K562 (cell line): ENCODE results near the gene ZNF335. TPM values are rescaled to one million over a fixed set of nuclear protein-coding genes. Genes with fewer than 3 reads are reported as not detected.

Experiments used
- BRCA1 ChIP-seq, 2 experiments: fragments of 450-650 bp in 1 of 2; sonication (generic) in 1 of 2; formaldehyde crosslinking in 1 of 2; IDR thresholded peaks; 2 replicates each; pipeline versions ENCODE4 v1.5.0 to v1.6.1; 2017 to 2020; ENCODE audit warnings: mild to moderate bottlenecking in 1 of 2, missing genetic modification reagents in 1 of 2
- ETV6 ChIP-seq, 3 experiments: fragments of 150-350 bp in 1 of 3; sonication (generic) in 1 of 3; formaldehyde crosslinking in 1 of 3; IDR thresholded peaks; 2 replicates each; pipeline versions ENCODE4 v1.6.1 to v1.8.0; 2014 to 2022; ENCODE audit warnings: borderline replicate concordance in 2 of 3, low read depth in 2 of 3, antibody characterized with exemption in 1 of 3, low read length in 1 of 3, mild to moderate bottlenecking in 1 of 3, missing genetic modification reagents in 1 of 3
- NFATC3 ChIP-seq: fragments of 450-650 bp; IDR thresholded peaks from 2 replicates; pipeline ENCODE4 v1.6.1; 2017; ENCODE audit warnings: mild to moderate bottlenecking
- PHF20 ChIP-seq: fragments of 450-650 bp; IDR thresholded peaks from 2 replicates; pipeline ENCODE4 v1.6.1; 2018; ENCODE audit not compliant: partially characterized antibody
- POLR3A ChIP-seq: IDR thresholded peaks from 2 replicates; pipeline ENCODE4 v1.6.1; 2011; ENCODE audit warnings: borderline replicate concordance, mild to moderate bottlenecking, moderate library complexity; ENCODE audit not compliant: insufficient read length, insufficient read depth; ENCODE audit errors: extremely low read depth
- PTRF ChIP-seq: fragments of 450-650 bp; IDR thresholded peaks from 2 replicates; pipeline ENCODE4 v1.6.1; 2016; ENCODE audit warnings: mild to moderate bottlenecking, missing genetic modification characterization, missing compliant biosample characterization
- ZKSCAN3 ChIP-seq: fragments of 250-450 bp; sonication (Bioruptor Pico); IDR thresholded peaks from 2 replicates; pipeline ENCODE4 v1.4.0; 2020
- ZNF24 ChIP-seq: fragments of 450-650 bp; IDR thresholded peaks from 2 replicates; pipeline ENCODE4 v1.6.1; 2016
- ZNF551 ChIP-seq: fragments of 250-450 bp; sonication (Bioruptor Pico); IDR thresholded peaks from 2 replicates; pipeline ENCODE4 v1.5.0; 2021; ENCODE audit warnings: mild to moderate bottlenecking, moderate library complexity
- ZNF655 ChIP-seq: fragments of 250-450 bp; sonication (Bioruptor Pico); IDR thresholded peaks from 2 replicates; pipeline ENCODE4 v1.5.0; 2021
- polyA plus RNA-seq, 8 experiments: library from polyadenylated mRNA; depleted of rRNA in 4 of 8; stranded (reverse) in 5 of 8; unstranded in 3 of 8; fragments of >200 nt; fragmentation: Nextera tagmentation in 2 of 8; fragmentation: Illumina TruSeq in 1 of 8; extraction: Ambion mirVana in 2 of 8; extraction: Trizol in 1 of 8; gene quantifications; 2 replicates each; pipeline versions ENCODE4 v1.2.1 to v1.2.3, GENCODE V29; 2011 to 2014; ENCODE audit warnings: inconsistent platforms in 1 of 8, missing spikeins in 1 of 8
- total RNA-seq, 7 experiments: library from RNA; depleted of rRNA in 6 of 7; stranded (reverse); fragments of >200 nt in 6 of 7; fragmentation: Illumina TruSeq in 2 of 7; extraction: Trizol in 2 of 7; gene quantifications; 2 replicates each; pipeline versions ENCODE4 v1.2.1 to v1.2.3, GENCODE V29; 2011 to 2021; ENCODE audit warnings: low replicate concordance in 1 of 7
- TF ChIP-seq, protein P1 (sequence below): fragments of 200-800 bp; sonication (Bioruptor generic); IDR thresholded peaks from 2 replicates; pipeline ENCODE4 v1.6.1; 2017; ENCODE audit warnings: missing genetic modification characterization, missing compliant biosample characterization
- TF ChIP-seq, protein P2 (sequence below): fragments of 450-650 bp; IDR thresholded peaks from 2 replicates; pipeline ENCODE4 v1.6.1; 2018; ENCODE audit warnings: mild to moderate bottlenecking, low read depth; ENCODE audit not compliant: partially characterized antibody

ZNF335 gene
- total and polyA plus RNA-seq, 9 of the 15 experiments (the other 6 are each of a cell fraction or from before 2014, with no cell fraction given), result 0.39 to 16.0 (median 7.6) TPM

DNA sequence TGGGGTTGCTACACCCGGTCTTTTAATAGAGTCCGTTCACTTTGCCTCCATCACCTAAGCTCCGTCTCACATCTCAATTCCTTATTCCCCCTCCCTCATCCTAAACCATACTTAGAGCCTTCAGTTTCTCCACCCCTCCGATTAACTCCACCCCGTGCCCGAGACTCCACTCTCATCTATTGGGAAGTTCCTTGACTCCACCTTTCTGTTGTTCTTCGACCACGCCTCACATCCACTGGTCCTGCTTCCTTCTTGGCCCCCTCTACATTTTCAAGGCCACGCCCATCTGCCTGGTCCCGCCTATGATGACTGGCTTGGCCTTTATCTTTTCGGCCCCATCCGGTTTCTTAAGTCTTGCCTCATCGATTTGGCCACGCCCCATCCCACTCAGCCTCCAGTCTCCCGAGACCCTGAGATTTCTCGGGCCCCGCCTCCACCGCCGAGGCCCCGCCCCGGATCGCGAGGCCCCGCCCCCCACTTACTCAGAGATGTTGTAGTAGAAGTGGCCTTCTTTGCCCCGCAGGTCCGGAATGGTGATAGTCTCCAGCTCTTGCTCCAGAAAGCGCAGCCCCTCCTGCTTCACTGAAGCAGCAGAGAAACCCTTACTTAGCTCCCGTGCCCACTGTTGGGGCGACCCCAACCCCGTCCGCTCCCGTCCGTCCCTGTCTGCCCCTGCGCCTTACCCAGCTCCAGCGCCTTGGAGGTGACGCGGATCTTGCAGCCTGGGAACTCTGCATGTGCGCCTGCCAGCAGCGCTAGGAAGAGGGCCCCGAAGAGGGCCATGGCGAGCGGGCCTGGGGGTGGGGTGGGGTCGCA lies 61.1 kb downstream of the ZNF335 start (continued):
- TF ChIP-seq, protein P1, sequence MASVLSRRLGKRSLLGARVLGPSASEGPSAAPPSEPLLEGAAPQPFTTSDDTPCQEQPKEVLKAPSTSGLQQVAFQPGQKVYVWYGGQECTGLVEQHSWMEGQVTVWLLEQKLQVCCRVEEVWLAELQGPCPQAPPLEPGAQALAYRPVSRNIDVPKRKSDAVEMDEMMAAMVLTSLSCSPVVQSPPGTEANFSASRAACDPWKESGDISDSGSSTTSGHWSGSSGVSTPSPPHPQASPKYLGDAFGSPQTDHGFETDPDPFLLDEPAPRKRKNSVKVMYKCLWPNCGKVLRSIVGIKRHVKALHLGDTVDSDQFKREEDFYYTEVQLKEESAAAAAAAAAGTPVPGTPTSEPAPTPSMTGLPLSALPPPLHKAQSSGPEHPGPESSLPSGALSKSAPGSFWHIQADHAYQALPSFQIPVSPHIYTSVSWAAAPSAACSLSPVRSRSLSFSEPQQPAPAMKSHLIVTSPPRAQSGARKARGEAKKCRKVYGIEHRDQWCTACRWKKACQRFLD (CRISPR knock-in tag), result no peak
- TF ChIP-seq BRCA1 (IDR thresholded peaks at IDR 0.05), result no peak
- no peak for TF ChIP-seq BRCA1 (CRISPR knock-in tag; IDR thresholded peaks at IDR 0.05)
- TF ChIP-seq, protein P2, sequence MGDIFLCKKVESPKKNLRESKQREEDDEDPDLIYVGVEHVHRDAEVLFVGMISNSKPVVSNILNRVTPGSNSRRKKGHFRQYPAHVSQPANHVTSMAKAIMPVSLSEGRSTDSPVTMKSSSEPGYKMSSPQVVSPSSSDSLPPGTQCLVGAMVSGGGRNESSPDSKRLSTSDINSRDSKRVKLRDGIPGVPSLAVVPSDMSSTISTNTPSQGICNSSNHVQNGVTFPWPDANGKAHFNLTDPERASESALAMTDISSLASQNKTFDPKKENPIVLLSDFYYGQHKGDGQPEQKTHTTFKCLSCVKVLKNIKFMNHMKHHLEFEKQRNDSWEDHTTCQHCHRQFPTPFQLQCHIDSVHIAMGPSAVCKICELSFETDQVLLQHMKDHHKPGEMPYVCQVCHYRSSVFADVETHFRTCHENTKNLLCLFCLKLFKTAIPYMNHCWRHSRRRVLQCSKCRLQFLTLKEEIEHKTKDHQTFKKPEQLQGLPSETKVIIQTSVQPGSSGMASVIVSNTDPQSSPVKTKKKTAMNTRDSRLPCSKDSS, result no peak
- TF ChIP-seq ZNF551 (CRISPR knock-in tag), result no peak
- no peak for TF ChIP-seq POLR3A
- TF ChIP-seq ZKSCAN3 (CRISPR knock-in tag), result no peak
- no peak for TF ChIP-seq PTRF (tag)
- no peak for TF ChIP-seq PHF20
- no peak for TF ChIP-seq NFATC3
- no peak for TF ChIP-seq ZNF24
- no peak for TF ChIP-seq ZNF655
- no peak for TF ChIP-seq ETV6 (IDR thresholded peaks at IDR 0.05; ENCODE audit: borderline replicate concordance in 1 of 2, low read depth in 2 of 2, low read length in 1 of 2)
- TF ChIP-seq ETV6 (CRISPR knock-in tag; IDR thresholded peaks at IDR 0.05; ENCODE audit: borderline replicate concordance), result no peak
